Activated naive CD8-positive, alpha-beta T cell treated with anti-CD3 and anti-CD28 coated beads, Interleukin-2, amount 50 U/mL, for 16 hours (primary cell): ENCODE measurements around the gene FOXP4.

ENCODE experiments used
- DNase-seq: peaks from one replicate; pipeline ENCODE4 v3.0.0-alpha.2; 2020; ENCODE audit warnings: low read depth, low spot score

Gene FOXP4

DNA sequence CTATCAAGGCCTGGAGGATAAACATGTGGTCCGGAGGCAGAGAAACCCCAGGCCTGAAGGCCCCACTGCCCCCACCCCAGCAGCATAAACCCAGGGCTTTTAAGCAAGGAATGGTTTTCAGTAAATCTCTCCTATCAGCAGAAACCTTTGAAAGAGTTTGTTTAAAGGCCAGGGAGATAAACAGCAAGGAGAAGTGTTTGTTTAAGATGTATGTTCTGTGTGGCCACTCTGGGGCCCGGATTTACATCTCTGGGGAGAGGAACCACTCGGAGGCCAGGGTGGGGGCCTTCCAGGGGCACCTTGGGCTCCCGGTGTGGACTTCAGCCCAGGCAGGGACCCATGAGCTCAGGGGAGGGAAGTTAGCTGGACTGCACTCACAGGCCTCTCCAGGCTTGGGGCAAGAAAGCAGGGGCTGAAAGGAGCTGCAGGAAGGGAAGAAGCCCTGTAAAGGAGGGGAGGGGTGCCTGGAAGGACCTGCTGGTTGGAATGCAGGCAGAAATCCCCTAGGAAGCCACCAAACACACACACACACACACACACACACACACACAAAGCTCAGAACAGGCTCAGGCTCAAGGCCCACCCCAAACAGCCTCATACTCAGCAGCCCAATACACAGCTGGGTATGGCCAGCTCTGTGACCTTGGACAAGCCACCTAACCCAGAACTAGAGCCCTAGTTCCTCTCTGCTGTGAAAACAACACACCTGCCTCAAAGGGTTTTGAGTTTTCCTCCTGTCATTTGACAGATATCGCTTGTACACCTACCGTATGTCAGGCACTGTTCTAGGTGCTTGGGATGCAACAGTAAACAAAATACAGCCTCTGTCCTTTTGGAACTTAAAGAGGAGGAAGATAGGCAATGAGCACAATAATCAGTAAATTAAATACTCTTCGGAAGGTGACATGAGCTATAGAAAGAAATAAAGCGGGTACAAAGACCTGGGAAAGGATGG lies 26.2 kb upstream of the FOXP4 start:
- DNase-seq, result no peak

DNA sequence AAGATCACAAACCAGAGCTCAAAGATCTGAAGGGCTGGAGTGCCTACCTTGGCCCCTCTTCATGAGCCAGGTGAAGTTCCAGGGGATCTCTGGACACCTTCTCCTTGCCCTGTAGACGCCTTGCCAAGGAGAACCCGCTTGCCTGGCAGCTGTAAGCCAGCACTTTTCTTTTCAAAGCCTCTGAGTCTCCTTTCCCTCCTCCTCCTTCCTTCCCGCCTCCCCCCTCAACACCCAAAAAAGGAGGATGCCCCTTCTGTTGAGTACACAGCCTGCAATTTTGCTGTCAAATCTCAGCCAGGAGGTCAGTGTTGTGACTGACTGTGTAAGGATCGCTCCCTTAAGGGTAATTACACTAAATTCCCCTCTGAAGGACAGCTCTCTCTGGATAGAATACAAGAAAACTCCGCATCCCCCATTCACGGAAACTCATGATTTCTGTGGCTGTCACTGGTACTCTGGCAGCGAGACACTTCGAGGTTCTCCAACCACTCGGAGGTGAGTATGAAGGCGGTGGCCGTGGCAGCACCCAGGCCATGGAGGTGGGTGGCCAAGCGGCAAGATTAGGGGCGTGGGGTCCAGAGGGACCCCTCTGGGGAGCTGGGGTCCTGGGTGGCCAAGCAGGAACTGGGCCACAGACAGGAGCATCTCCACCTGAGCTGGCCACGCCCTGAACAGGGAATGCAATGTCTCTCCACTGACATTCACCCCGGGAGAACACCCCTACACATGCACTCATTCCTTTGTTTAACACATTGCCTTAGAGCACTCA lies 23.2 kb upstream of the FOXP4 start:
- no peak for DNase-seq

- DNase-seq, result no peak
These were observed 22.1 kb upstream of the FOXP4 start for GRCh38 chr6:41523915-41524633.

GRCh38 chr6:41524634-41525011 lies 21.6 kb upstream of the FOXP4 start:
- DNase-seq, result no peak

DNA sequence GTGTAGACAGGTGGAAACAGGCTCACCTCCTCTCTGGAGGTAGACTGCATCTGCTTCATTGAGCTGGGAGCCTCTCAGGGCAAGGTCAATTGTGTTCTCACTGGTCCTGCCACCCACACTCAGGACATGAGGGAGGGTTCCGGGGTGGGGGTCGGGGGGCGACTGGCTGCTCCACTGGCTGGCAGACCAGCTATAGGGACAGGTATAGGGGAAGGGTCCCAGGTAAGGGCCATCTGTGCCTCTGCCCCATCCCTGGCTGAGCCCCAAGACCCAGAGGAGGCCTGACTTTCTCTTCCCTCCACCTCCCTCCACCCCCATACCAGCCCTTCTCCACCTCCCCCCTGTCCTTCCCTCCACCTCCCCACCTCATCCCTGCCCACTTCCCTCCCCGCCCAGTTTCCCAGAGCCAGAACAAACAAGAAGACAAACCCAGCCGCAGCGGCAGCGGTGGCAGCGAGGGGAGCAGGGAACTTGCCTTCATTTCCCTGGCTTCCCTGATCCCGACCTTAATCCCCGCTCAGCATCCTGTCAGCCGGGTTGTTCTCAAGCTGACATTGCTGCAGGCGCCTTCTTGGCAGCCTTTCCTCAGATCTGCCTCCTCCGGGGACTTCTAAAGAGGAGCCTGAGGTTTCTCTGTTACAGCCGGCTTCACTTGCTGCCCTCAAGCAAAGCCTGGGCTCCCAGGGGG lies 18.3 kb upstream of the FOXP4 start:
- no peak for DNase-seq

DNA sequence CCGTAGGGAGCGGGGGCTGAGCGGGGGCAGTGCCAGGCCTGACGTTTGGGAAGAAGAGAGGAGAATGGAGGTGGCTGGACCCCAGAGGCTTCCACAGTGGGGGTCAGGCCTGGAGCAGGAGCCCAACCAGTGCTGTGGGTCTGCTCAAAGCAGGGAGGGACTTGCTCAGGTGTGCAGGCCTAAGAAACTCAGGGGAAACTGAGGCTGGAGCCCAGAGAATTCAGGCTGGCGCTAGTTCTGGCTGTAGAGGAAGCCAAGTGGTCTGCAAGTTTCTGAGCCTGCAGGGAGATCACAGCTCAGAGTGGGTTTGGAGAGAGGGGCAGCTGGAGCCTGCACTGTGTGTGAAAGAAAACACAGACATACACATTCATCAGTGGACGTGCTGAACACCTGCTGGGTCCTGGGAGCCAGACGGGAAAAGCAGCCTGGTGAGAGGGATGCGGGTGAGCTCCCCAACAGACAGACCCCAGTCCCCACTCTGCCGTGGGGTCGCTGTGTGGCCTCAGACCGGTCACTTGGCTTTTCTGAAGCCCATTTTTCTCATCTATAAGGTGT lies 17.7 kb upstream of the FOXP4 start:
- DNase-seq, result no peak

GRCh38 chr6:41529049-41529448 lies 17.1 kb upstream of the FOXP4 start:
- no peak for DNase-seq

DNA sequence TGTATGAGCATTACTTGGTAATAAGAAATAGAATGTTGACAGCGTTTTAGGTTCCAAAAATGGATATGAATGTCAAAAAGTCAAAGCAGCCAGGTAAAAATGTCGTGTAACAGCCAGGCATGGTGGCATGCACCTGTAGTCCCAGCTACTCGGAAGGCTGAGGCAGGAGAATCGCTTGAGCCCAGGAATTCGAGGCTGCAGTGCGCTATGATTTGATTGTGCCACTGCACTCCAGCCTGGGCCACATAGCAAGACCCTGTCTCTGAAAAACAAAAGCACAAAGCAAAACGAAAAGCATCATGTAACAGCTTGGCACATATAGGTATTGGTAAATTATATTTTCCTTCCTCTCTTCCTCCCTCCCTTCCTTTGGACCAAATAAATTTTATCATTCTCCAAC lies 16.2 kb upstream of the FOXP4 start:
- DNase-seq, result no peak

DNA sequence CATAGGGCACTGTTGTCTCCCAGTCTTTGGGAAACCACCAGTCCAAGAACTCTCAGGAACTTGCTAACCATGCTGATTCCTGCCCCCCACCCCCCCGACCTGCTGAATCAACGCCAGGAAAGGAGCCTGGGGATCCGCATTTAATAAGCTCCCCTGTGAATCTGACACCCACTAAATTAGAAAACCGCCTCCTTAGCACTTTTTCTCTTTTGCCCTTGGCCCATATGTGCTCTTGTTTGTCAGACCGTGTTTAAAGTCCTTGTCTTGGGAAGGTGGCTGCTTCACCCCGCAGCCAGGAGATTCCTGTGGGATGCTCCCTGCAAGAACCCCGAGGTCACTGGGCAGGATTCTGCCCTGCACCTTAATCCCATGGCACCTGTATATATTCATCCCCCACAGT lies 15.7 kb upstream of the FOXP4 start:
- DNase-seq, result no peak

GRCh38 chr6:41531016-41531415 lies 15.2 kb upstream of the FOXP4 start:
- no peak for DNase-seq

- peak; percentile 65 for DNase-seq
These were observed 14.3 kb upstream of the FOXP4 start for GRCh38 chr6:41531591-41532582.

DNA sequence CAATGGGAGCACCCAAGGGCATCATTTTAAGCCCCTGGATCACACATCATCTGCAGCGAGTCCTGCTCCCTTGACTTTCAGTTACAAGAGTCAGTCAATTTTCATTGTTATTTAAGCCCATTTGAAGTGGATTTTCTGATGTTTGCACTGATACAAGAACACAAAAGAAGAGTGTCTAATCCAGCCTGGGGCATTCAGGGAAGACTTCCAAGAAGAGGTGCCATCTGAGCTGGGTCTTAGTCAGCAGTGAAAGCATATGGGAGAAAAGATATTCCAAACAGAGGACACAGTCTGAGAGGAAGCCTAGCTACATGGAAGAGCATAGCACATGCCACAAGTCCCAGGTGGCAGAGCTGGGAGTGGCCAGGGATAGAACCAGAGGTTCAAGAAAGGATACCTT lies 10.4 kb upstream of the FOXP4 start:
- no peak for DNase-seq

- no peak for DNase-seq
These were observed 9.1 kb upstream of the FOXP4 start for GRCh38 chr6:41536795-41537758.

DNA sequence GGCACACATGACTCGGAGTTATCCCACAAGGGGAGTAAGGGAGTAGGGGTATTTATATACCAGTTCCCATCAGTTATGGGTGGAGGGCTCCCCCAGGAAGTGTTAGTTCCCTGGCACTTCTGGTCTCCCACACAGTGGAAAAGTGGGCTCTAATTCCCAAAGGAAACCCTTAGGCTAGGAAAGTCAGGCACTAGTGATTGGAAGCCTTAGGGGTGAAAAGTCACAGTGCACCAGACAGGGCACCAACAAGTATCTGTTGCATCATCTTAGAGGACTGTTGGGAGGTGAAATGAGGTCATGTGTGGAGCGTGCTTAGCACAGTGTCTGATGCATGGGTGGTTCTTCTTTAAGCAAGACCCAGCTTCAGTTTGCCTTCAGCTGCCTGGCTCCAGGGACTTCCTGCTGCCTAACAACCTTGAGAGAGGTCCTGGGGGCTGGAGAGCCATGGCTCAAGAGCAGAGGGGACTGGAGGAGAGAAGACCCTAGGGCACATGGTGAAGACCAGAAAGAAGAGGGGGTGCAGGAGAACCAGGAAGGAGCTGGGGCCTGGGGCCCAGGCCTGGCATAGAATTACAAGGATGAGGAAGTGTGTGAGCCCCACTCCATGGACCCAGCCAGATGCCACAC lies 7.5 kb upstream of the FOXP4 start:
- no peak for DNase-seq

DNA sequence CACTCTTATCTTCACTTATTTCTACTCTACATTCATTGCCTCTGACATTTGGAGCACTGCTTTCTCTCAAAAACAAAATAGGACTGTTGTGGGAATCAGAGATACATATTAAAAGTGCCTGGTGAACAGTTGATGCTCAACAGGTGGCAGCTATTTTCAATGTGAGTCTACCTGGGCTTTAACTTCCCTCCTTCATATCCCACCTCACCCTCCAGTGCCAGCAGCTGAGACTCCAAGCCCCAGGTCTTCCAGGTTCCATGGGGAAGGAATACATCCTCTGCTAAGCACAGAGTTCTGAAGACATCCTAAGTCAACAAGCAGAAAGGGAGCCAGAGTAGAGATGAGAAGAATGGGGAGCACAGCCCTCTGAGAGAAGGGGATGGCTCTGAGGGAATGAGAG lies 7.0 kb upstream of the FOXP4 start:
- DNase-seq, result no peak

DNA sequence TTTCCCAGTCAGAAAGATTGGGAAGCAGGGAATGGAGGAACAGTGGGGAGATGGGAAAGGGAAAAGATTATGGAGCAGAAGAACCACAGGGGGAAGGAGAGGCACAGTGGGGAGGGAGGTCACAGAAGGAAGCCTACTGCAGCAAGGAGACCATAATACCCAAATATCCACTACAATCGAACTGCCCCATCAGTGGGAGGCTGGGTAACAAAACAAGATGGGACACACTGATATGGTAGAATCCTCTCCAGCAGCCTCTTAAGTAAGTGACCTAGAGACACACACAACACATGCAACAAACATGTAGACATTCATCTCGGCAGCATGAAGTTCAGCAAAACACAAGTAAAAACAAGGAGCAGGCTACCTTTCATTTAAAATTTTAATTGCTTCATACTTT lies 4.8 kb upstream of the FOXP4 start:
- DNase-seq, result no peak

GRCh38 chr6:41543087-41543486 lies 3.1 kb upstream of the FOXP4 start:
- DNase-seq, result no peak

GRCh38 chr6:41545247-41545702 lies 906 bp upstream of the FOXP4 start:
- no peak for DNase-seq
